ENCODE measurements around the gene PGA3. TPM values are rescaled to one million over a fixed set of nuclear protein-coding genes. Genes with fewer than 3 reads are reported as not detected.

Gene PGA3
- total RNA-seq, 1 experiment from 2014 or later: not detected

- no peak for DNase-seq (ENCODE audit: low read depth, low spot score)
- Histone ChIP-seq H3K27ac (ENCODE audit: low read depth, low read length) (no peak overlapping the region), H3K79me2 (ENCODE audit: insufficient read depth, low read length) (peaks cover 96% of the 10 kb centered on the region), H3K4me2 (ENCODE audit: low read length) (peak overlapping the region; percentile 77; the same call in 1 of the 2 replicates), H3K9ac (ENCODE audit: low read length) (no peak overlapping the region), H3K27me3 (ENCODE audit: insufficient read depth, low read length) (no peaks in the 10 kb centered on the region), H3K4me1 (ENCODE audit: control insufficient read depth in 1 of 2, insufficient read depth in 2 of 2, low read length in 2 of 2) (peaks cover 20 to 54% of the 10 kb centered on the region in 2 experiments), H2AFZ (ENCODE audit: low read depth, low read length, poor library complexity, severe bottlenecking) (no peak overlapping the region), H3K9me3 (ENCODE audit: control insufficient read depth in 1 of 2, insufficient read depth in 1 of 2, low read depth in 1 of 2, low read length in 2 of 2) (peaks cover 5 to 8% of the 10 kb centered on the region in 2 experiments; a peak in 2 of 4 replicates), H4K20me1 (ENCODE audit: insufficient read depth) (no peaks in the 10 kb centered on the region), H3K4me3 (replicated peaks in 1 of 2; ENCODE audit: low read depth in 1 of 2, low read length in 2 of 2) (no peak overlapping the region), H3K9me2 (ENCODE audit: insufficient read depth) (no peaks in the 10 kb centered on the region), H3K36me3 (ENCODE audit: control insufficient read depth in 1 of 2, insufficient read depth in 2 of 2, low read length in 2 of 2) (peaks cover 0 to 18% of the 10 kb centered on the region in 2 experiments; a peak in 2 of 4 replicates)
- no TSS peak for BruUV-seq (replicated peaks)
- no peak for TF ChIP-seq JUND (IDR thresholded peaks at IDR 0.05)
- no peak for ATAC-seq
- intact Hi-C loops (cut with micrococcal nuclease): no loop called here
- RAD21 ChIA-PET (ENCODE audit: low non-redundant PET in 1 of 2, low total read pairs in 2 of 2, uncharacterized antibody in 2 of 2, unreplicated experiment in 2 of 2): no interaction called here
- CTCF ChIA-PET: no interaction called here
- POLR2A ChIA-PET: no interaction called here
These were observed 48.8 kb upstream of the PGA3 start for GRCh38 chr11:61154528-61154927.

GRCh38 chr11:61155312-61155711, 48.0 kb upstream of the PGA3 start:
- Histone ChIP-seq H4K20me1 (ENCODE audit: insufficient read depth) (no peaks in the 10 kb centered on the region), H3K9me3 (ENCODE audit: control insufficient read depth in 1 of 2, insufficient read depth in 1 of 2, low read depth in 1 of 2, low read length in 2 of 2) (peaks cover 5 to 8% of the 10 kb centered on the region in 2 experiments; a peak in 2 of 4 replicates), H2AFZ (ENCODE audit: low read depth, low read length, poor library complexity, severe bottlenecking) (no peak overlapping the region), H3K27ac (ENCODE audit: low read depth, low read length) (no peak overlapping the region), H3K9me2 (ENCODE audit: insufficient read depth) (no peaks in the 10 kb centered on the region), H3K4me2 (ENCODE audit: low read length) (no peak overlapping the region), H3K4me1 (ENCODE audit: control insufficient read depth in 1 of 2, insufficient read depth in 2 of 2, low read length in 2 of 2) (peaks cover 23 to 54% of the 10 kb centered on the region in 2 experiments), H3K9ac (ENCODE audit: low read length) (no peak overlapping the region), H3K27me3 (ENCODE audit: insufficient read depth, low read length) (no peaks in the 10 kb centered on the region), H3K36me3 (ENCODE audit: control insufficient read depth in 1 of 2, insufficient read depth in 2 of 2, low read length in 2 of 2) (peaks cover 0 to 18% of the 10 kb centered on the region in 2 experiments; a peak in 2 of 4 replicates), H3K79me2 (ENCODE audit: insufficient read depth, low read length) (peaks cover 95% of the 10 kb centered on the region), H3K4me3 (replicated peaks in 1 of 2; ENCODE audit: low read depth in 1 of 2, low read length in 2 of 2) (no peak overlapping the region)
- ATAC-seq (no peak), DNase-seq (ENCODE audit: low read depth, low spot score) (no peak)
- TF ChIP-seq CTCF (IDR thresholded peaks at IDR 0.05 in 2 of 3, conservative IDR thresholded peaks at IDR 0.05 in 1 of 3; ENCODE audit: borderline replicate concordance in 1 of 3, insufficient read depth in 1 of 3, low read depth in 2 of 3, low read length in 2 of 3): no peak
- TF ChIP-seq EGR1 (IDR thresholded peaks at IDR 0.05; ENCODE audit: low read depth): no peak
- TF ChIP-seq YY1 (IDR thresholded peaks at IDR 0.05; ENCODE audit: extremely low read depth, insufficient replicate concordance, low read depth, low read length): no peak
- TF ChIP-seq CBX3 (IDR thresholded peaks at IDR 0.05; ENCODE audit: low read depth): 0 out of 2 replicates have a peak, but pooled peaks have one; percentile 16
- CTCF ChIA-PET: no interaction called here
- POLR2A ChIA-PET: no interaction called here
- BruUV-seq (replicated peaks): no TSS peak
- intact Hi-C loops (cut with micrococcal nuclease): no loop called here
- RAD21 ChIA-PET (ENCODE audit: low non-redundant PET in 1 of 2, low total read pairs in 2 of 2, uncharacterized antibody in 2 of 2, unreplicated experiment in 2 of 2): no interaction called here
